Hindlimb muscle (tissue), 1 donor: ENCODE measurements around the gene TBXA2R. TPM values are rescaled to one million over a fixed set of nuclear protein-coding genes. Genes with fewer than 3 reads are reported as not detected.
"Not testable (repeated sequence)": the region's sequence is repeated elsewhere in the genome, so short reads cannot be mapped to it uniquely, and the experiment has no call there.

Experiments
- DNase-seq: peaks from one replicate; pipeline ENCODE4 v3.0.0-alpha.2; 2013
- polyA plus RNA-seq: library from polyadenylated mRNA; unstranded; fragments of 120-200 nt; gene quantifications from one replicate; pipeline ENCODE4 v1.2.1, GENCODE V29; 2013; ENCODE audit not compliant: insufficient read length

Gene TBXA2R
- polyA plus RNA-seq, 1 donor: 3.4 TPM

- DNase-seq: no peak
Measured at GRCh38 chr19:3604987-3605343, 1.7 kb downstream of the TBXA2R start.

- DNase-seq: no peak
Measured at GRCh38 chr19:3604227-3604986, 2.3 kb downstream of the TBXA2R start.

- DNase-seq: no peak
Measured at GRCh38 chr19:3603121-3603811, 3.4 kb downstream of the TBXA2R start.

GRCh38 chr19:3601021-3601420 lies 5.7 kb downstream of the TBXA2R start:
- no peak for DNase-seq

GRCh38 chr19:3599776-3600187 lies 6.9 kb downstream of the TBXA2R start:
- DNase-seq: no peak

- no peak for DNase-seq
Measured at GRCh38 chr19:3595521-3596061, 11.1 kb downstream of the TBXA2R start.

- no peak for DNase-seq
Measured at GRCh38 chr19:3593156-3593555, 13.5 kb downstream of the TBXA2R start.

GRCh38 chr19:3591876-3592613 lies 14.6 kb downstream of the TBXA2R start:
- no peak for DNase-seq

GRCh38 chr19:3590991-3591659 lies 15.6 kb downstream of the TBXA2R start:
- no peak for DNase-seq

GRCh38 chr19:3589949-3590348 lies 16.7 kb downstream of the TBXA2R start:
- DNase-seq: no peak

GRCh38 chr19:3589439-3589838 lies 17.2 kb downstream of the TBXA2R start:
- no peak for DNase-seq

- DNase-seq: no peak
Measured at GRCh38 chr19:3586707-3587346, 19.8 kb downstream of the TBXA2R start.

GRCh38 chr19:3586127-3586626 lies 20.5 kb downstream of the TBXA2R start:
- no peak for DNase-seq

GRCh38 chr19:3585301-3586126 lies 21.2 kb downstream of the TBXA2R start, which contains the start of gene GIPC3:
Gene GIPC3, plus strand, starts transcription at chr19:3585478. Its CDS starts 120 bp downstream, at chr19:3585598.
- no peak for DNase-seq

GRCh38 chr19:3584036-3584802 lies 22.5 kb downstream of the TBXA2R start:
- not testable (repeated sequence) for DNase-seq

- DNase-seq: not testable (repeated sequence)
Measured at GRCh38 chr19:3581792-3582191, 24.9 kb downstream of the TBXA2R start.

- DNase-seq: no peak
Measured at GRCh38 chr19:3580156-3580934, 26.3 kb downstream of the TBXA2R start.

GRCh38 chr19:3578390-3578789 lies 28.3 kb downstream of the TBXA2R start:
- DNase-seq: no peak

- no peak for DNase-seq
Measured at GRCh38 chr19:3577723-3578344, 28.8 kb downstream of the TBXA2R start.
